Heart right ventricle (tissue), 16 donors: ENCODE results near the gene EEF1B2. TPM values are rescaled to one million over a fixed set of nuclear protein-coding genes. Genes with fewer than 3 reads are reported as not detected.
A peak's percentile ranks its signal among the peaks of the same experiment; 100 is the strongest.

Experiments used
- ATAC-seq, 8 donors: fragments of 200-7000 bp; cut with Tn5 transposase; one replicate each; pipeline ENCODE4 v1.9.1; 2020; ENCODE audit warnings: mild to moderate bottlenecking in 8 of 8, moderate library complexity in 8 of 8, moderate number of reproducible peaks in 1 of 8
- DNase-seq, 2 donors: peaks; one replicate each; pipeline ENCODE4 v3.0.0-alpha.2; 2020
- H3K27ac ChIP-seq, 10 donors: fragments of 200-600 bp; sonication (generic) in 2 of 10; one replicate each; pipeline versions ENCODE4 v1.5.0 to v1.8.0; 2020 to 2022; ENCODE audit warnings: mild to moderate bottlenecking in 3 of 10
- H3K27me3 ChIP-seq, 7 donors: fragments of 200-600 bp; one replicate each; pipeline ENCODE4 v1.8.0; 2021 to 2022; ENCODE audit warnings: mild to moderate bottlenecking in 2 of 7
- H3K36me3 ChIP-seq, 9 donors: fragments of 200-600 bp; sonication (generic) in 1 of 9; one replicate each; pipeline versions ENCODE4 v1.5.0 to v1.8.0; 2020 to 2022; ENCODE audit warnings: mild to moderate bottlenecking in 2 of 9
- H3K4me1 ChIP-seq, 9 donors: fragments of 200-600 bp; sonication (generic) in 1 of 9; one replicate each; pipeline versions ENCODE4 v1.5.0 to v1.8.0; 2020 to 2022; ENCODE audit warnings: mild to moderate bottlenecking in 4 of 9
- H3K4me3 ChIP-seq, 10 donors: fragments of 200-600 bp; sonication (generic) in 2 of 10; one replicate each; pipeline versions ENCODE4 v1.5.0 to v1.8.0; 2020 to 2022; ENCODE audit warnings: mild to moderate bottlenecking in 7 of 10, moderate library complexity in 2 of 10
- H3K9me3 ChIP-seq, 11 donors: fragments of 200-600 bp in 10 of 11; sonication (generic) in 2 of 11; one replicate each; pipeline versions ENCODE4 v1.5.0 to v1.8.0; 2013 to 2022; ENCODE audit warnings: mild to moderate bottlenecking in 2 of 11, control low read depth in 1 of 11, moderate library complexity in 1 of 11
- CTCF ChIP-seq, 9 donors: fragments of 200-600 bp; sonication (generic) in 2 of 9; IDR thresholded peaks; one replicate each; pipeline versions ENCODE4 v1.5.0 to v1.8.0; 2021 to 2022; ENCODE audit warnings: antibody characterized with exemption in 9 of 9, mild to moderate bottlenecking in 5 of 9, moderate library complexity in 1 of 9
- WGBS, 2 donors: extraction: QIAGEN DNeasy Blood & Tissue Kit; methylation state at CpG; one replicate each; pipeline ENCODE4 v1.1.7; 2013; ENCODE audit warnings: inconsistent platforms in 1 of 2; 5-methylcytosine and 5-hydroxymethylcytosine counted together
- intact Hi-C, 10 donors: fragments of 100-400 bp; cut with DNase I; formaldehyde crosslinking; loops; one replicate each; pipeline versions ENCODE4 v1.11.1 to v1.14.2; 2022
- long read RNA-seq, 3 donors: library from polyadenylated mRNA; unstranded; transcript quantifications; one replicate each; pipeline ENCODE4 v2.0.0, GENCODE V29; 2020 to 2021
- polyA plus RNA-seq, 2 donors: library from polyadenylated mRNA; stranded (reverse); fragments of 200-250 nt; gene quantifications; one replicate each; pipeline ENCODE4 v1.2.3, GENCODE V29; 2013
- total RNA-seq, 10 donors: library from RNA; stranded (reverse); fragmentation: NEBNext Ultra II Directional in 3 of 10; extraction: Animal tissue kit (Norgen Biotek cat#: 25700) in 3 of 10; gene quantifications; one replicate each; pipeline versions ENCODE4 v1.2.1 to v1.2.4, GENCODE V29; 2021 to 2023
- donor health status: Arrhythmogenic right ventricular cardiomyopathy.
- donor health status: ischemic (EF 13 %, LVEDD 7.1; RV severe dilation, severe dysfunction).
- donor health status: healthy with polysubstance abuse.
- donor health status: DM: no; HTN: yes; CAD: no.
- donor health status: DM: no; HTN: no; CAD: no.
- donor health status: ischemic (EF 25% LVEDD 6.9; RV normal size, moderate dysfunction).
- donor health status: ischemic (EF 25% LVEDD 5.7; RV mildly dilated, moderate dysfunction).
- donor health status: healthy.
- donor health status: DM: yes; HTN: yes; CAD: no.
- donor health status: Ischemic cardiomyopathy.
- donor health status: ischemic (EF 35%, LVEDD 5.7; RV mildly dilated, moderate dysfunction).
- donor health status: nonischemic (EF 11% LVEDD 7.7; RV severe dilation, severe dysfunction).
- donor health status: DM: yes; HTN: yes; CAD: no.
- donor health status: PGD.
- donor health status: ischemic (EF 29% LVEDD 5.4; RV normal size, mild dysfunction).
- donor health status: nonischemic (EF 23%, LVEDD 6.1; RV moderate dilation, normal function).

EEF1B2 gene
- total RNA-seq (100 to 1,000 TPM; 218 to 306 (median 228) TPM), polyA plus RNA-seq (100 to 1,000 TPM; 205 to 813 TPM)
- long read RNA-seq, donor 1, transcript EEF1B2-202 (7 exons, 880 nt), result minor isoform, 7 of 110 reads
- long read RNA-seq, donor 1, transcript EEF1B2-201 (7 exons, 844 nt), result minor isoform, 9 of 110 reads
- long read RNA-seq, donor 1, transcript EEF1B2-203 (6 exons, 1,098 nt), result major isoform, 88 of 110 reads
- long read RNA-seq, donor 1, partial matches to known transcripts, result 4 of 110 reads
- long read RNA-seq, donor 1, other reads (novel, unspliced or antisense), result 1 of 110 reads
- long read RNA-seq, donor 2, transcript EEF1B2-203 (6 exons, 1,098 nt), result major isoform, 100 of 115 reads
- long read RNA-seq, donor 2, transcript EEF1B2-201 (7 exons, 844 nt), result minor isoform, 12 of 115 reads
- long read RNA-seq, donor 2, partial matches to known transcripts, result 3 of 115 reads
- long read RNA-seq, donor 2, other reads (novel, unspliced or antisense), result 0 of 115 reads
- long read RNA-seq, donor 3, transcript EEF1B2-203 (6 exons, 1,098 nt), result major isoform, 74 of 86 reads
- long read RNA-seq, donor 3, partial matches to known transcripts, result 1 of 86 reads
- long read RNA-seq, donor 3, other reads (novel, unspliced or antisense), result 3 of 86 reads

- H3K27ac ChIP-seq, result peak within 1 kb of the TSS; percentile 86 to 98 (median 94)
- peaks cover 0 to 54% (median 15%) of the 10 kb centered on the region in 9 donors for H3K36me3 ChIP-seq
- DNase-seq (peak; percentile 96 to 98), ATAC-seq (peak; percentile 95 to 98 (median 97))
- peak within 1 kb of the TSS; percentile 67 to 93 (median 80) for H3K4me3 ChIP-seq
- no peak for TF ChIP-seq CTCF (IDR thresholded peaks at IDR 0.05)
- H3K9me3 ChIP-seq, result no peaks in the 10 kb centered on the region
- H3K4me1 ChIP-seq, result peaks cover 15 to 50% (median 39%) of the 10 kb centered on the region in 9 donors
- H3K27me3 ChIP-seq, result no peaks in the 10 kb centered on the region
- intact Hi-C loops, result loop anchor here in 7 of 10 donors (2.0 to 10.0 kb wide), 9 partner anchors 67 to 288 kb away; partner anchors contain the start of genes INO80D (in 4 of the 7) and ADAM23 (in 1 of the 7)
- 0 to 1% methylated on average over 64 of the region's 64 CpGs for WGBS, 2 donors
These were observed at the start of gene EEF1B2, which contains the start of gene NDUFS1 for GRCh38 chr2:206159346-206160124. TSS of gene EEF1B2 (plus strand) at chr2:206159895. CDS start at chr2:206159980, 85 bp downstream. TSS of gene NDUFS1 (minus strand) at chr2:206159444. CDS start at chr2:206153678, 5,766 bp downstream.

GRCh38 chr2:206112108-206112507 is 47.6 kb upstream of the EEF1B2 start:
- Histone ChIP-seq H3K36me3 (peaks cover 0 to 50% (median 15%) of the 10 kb centered on the region in 9 donors), H3K9me3 (peaks cover 0 to 11% (median 0%) of the 10 kb centered on the region in 11 donors), H3K27ac (no peak overlapping the region), H3K4me3 (no peak overlapping the region), H3K4me1 (no peaks in the 10 kb centered on the region), H3K27me3 (no peaks in the 10 kb centered on the region)
- WGBS, 2 donors, result 96 to 98% methylated on average over 3 of the region's 3 CpGs
- intact Hi-C loops, result no loop called here
- ATAC-seq (peak in 1 of 8 donors; percentile 7), DNase-seq (no peak)
- TF ChIP-seq CTCF (IDR thresholded peaks at IDR 0.05), result no peak

- 69 to 75% methylated on average over 7 of the region's 7 CpGs for WGBS, 2 donors
- DNase-seq (no peak), ATAC-seq (peak in 1 of 8 donors; percentile 17)
- Histone ChIP-seq H3K4me3 (no peak overlapping the region), H3K4me1 (no peaks in the 10 kb centered on the region), H3K36me3 (peaks cover 0 to 53% (median 22%) of the 10 kb centered on the region in 9 donors), H3K27ac (no peak overlapping the region), H3K9me3 (peaks cover 0 to 11% (median 0%) of the 10 kb centered on the region in 11 donors), H3K27me3 (no peaks in the 10 kb centered on the region)
- intact Hi-C loops, result no loop called here
- TF ChIP-seq CTCF (IDR thresholded peaks at IDR 0.05), result no peak
These were observed 46.7 kb upstream of the EEF1B2 start for GRCh38 chr2:206112846-206113547.
